ENCODE data around the gene KLF8. TPM values are rescaled to one million over a fixed set of nuclear protein-coding genes. Genes with fewer than 3 reads are reported as not detected.
A peak's percentile ranks its signal among the peaks of the same experiment; 100 is the strongest.

KLF8 gene
- total RNA-seq, 5 donors from 2014 or later (not counting 1 experiment from before 2014, with no cell fraction given) = 4.2 to 6.4 (median 4.3) TPM

DNA sequence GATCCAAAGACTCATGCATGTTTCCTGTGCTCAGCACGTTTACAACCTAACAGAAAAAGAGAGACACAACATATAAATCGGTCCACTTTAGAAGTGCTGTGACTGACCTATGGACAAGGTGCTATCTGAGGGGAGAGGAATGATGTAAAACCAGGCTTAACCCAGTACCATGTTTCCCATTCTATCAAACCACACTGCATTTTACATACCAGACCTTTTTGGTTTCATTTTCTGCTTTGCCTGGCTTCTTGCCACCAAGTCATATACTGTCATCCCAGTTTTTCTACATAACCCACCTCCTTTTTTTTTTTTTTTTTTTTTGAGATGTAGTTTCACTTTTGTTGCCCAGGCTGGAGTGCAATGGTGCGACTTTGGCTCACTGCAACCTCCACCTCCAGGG is 82.2 kb downstream of the KLF8 start:
- H3K27ac Mint-ChIP-seq = peak overlapping the region; percentile 55 to 56
- no peaks in the 10 kb centered on the region for H3K4me1 ChIP-seq (ENCODE audit: control insufficient read depth in 1 of 2, extremely low read depth in 1 of 2, insufficient read depth in 2 of 2, low read length in 2 of 2)
- H3K4me3 ChIP-seq (ENCODE audit: control insufficient read depth in 1 of 2, extremely low read depth in 1 of 2, low read length in 1 of 2) = no peak overlapping the region
- POLR2A ChIA-PET = no interaction called here
- peaks cover 6 to 13% (median 10%) of the 10 kb centered on the region in 3 donors for H3K4me1 Mint-ChIP-seq
- H3K36me3 ChIP-seq (ENCODE audit: control insufficient read depth in 2 of 2, extremely low read depth in 1 of 2, insufficient read depth in 1 of 2, low read length in 1 of 2) = no peaks in the 10 kb centered on the region
- H3K27me3 ChIP-seq (replicated peaks in 1 of 2; ENCODE audit: control insufficient read depth in 2 of 2, extremely low read depth in 1 of 2, insufficient read depth in 2 of 2, low read length in 1 of 2) = no peaks in the 10 kb centered on the region
- peak overlapping the region; percentile 4 to 60 (median 17) for H3K4me3 Mint-ChIP-seq
- H3K27ac ChIP-seq (ENCODE audit: low read length) = no peak overlapping the region
- H3K36me3 Mint-ChIP-seq = no peaks in the 10 kb centered on the region
- peaks cover 0 to 29% of the 10 kb centered on the region in 2 donors for H3K27me3 Mint-ChIP-seq
- H3K9me3 ChIP-seq = no peaks in the 10 kb centered on the region
- WGBS (ENCODE audit: insufficient coverage) = no CpG with 5 or more reads among the region's 3 CpGs
- DNase-seq (peak in 3 of 35 experiments; percentile 0 to 15 (median 1)), ATAC-seq (replicated peaks in 1 of 4) (peak in 1 of 4 experiments; percentile 46)
- CTCF ChIA-PET = no interaction called here
- H3K9me3 Mint-ChIP-seq = no peaks in the 10 kb centered on the region

GRCh38 chrX:56318076-56318475 is 85.9 kb downstream of the KLF8 start:
- peaks cover 0 to 19% of the 10 kb centered on the region in 2 donors for H3K27me3 Mint-ChIP-seq
- H3K9me3 Mint-ChIP-seq = peaks cover 0 to 2% (median 0%) of the 10 kb centered on the region in 3 donors

GRCh38 chrX:56319165-56319564 is 87.0 kb downstream of the KLF8 start:
- CTCF ChIA-PET = no interaction called here
- Histone ChIP-seq H3K27ac (ENCODE audit: low read length) (no peak overlapping the region), H3K36me3 (ENCODE audit: control insufficient read depth in 2 of 2, extremely low read depth in 1 of 2, insufficient read depth in 1 of 2, low read length in 1 of 2) (no peaks in the 10 kb centered on the region), H3K4me1 (ENCODE audit: control insufficient read depth in 1 of 2, extremely low read depth in 1 of 2, insufficient read depth in 2 of 2, low read length in 2 of 2) (no peaks in the 10 kb centered on the region), H3K4me3 (ENCODE audit: control insufficient read depth in 1 of 2, extremely low read depth in 1 of 2, low read length in 1 of 2) (no peak overlapping the region), H3K9me3 (no peaks in the 10 kb centered on the region), H3K27me3 (replicated peaks in 1 of 2; ENCODE audit: control insufficient read depth in 2 of 2, extremely low read depth in 1 of 2, insufficient read depth in 2 of 2, low read length in 1 of 2) (no peaks in the 10 kb centered on the region)
- DNase-seq (no peak), ATAC-seq (replicated peaks in 1 of 4) (no peak)
- POLR2A ChIA-PET = no interaction called here
- Mint-ChIP-seq H3K36me3 (no peaks in the 10 kb centered on the region), H3K4me3 (no peak overlapping the region), H3K27me3 (peaks cover 0 to 16% of the 10 kb centered on the region in 2 donors), H3K4me1 (peaks cover 3 to 6% (median 3%) of the 10 kb centered on the region in 3 donors), H3K9me3 (peaks cover 0 to 2% (median 0%) of the 10 kb centered on the region in 3 donors), H3K27ac (no peak overlapping the region)

More at GRCh38 chrX:56318076-56318475, 85.9 kb downstream of the KLF8 start:
- no peak overlapping the region for H3K4me3 ChIP-seq (ENCODE audit: control insufficient read depth in 1 of 2, extremely low read depth in 1 of 2, low read length in 1 of 2)
- Mint-ChIP-seq H3K36me3 (no peaks in the 10 kb centered on the region), H3K4me3 (no peak overlapping the region), H3K4me1 (peaks cover 6 to 13% (median 12%) of the 10 kb centered on the region in 3 donors), H3K27ac (no peak overlapping the region)
- H3K4me1 ChIP-seq (ENCODE audit: control insufficient read depth in 1 of 2, extremely low read depth in 1 of 2, insufficient read depth in 2 of 2, low read length in 2 of 2) = no peaks in the 10 kb centered on the region
- ChIA-PET POLR2A (no interaction called here), CTCF (no interaction called here)
- no peak for DNase-seq
- H3K36me3 ChIP-seq (ENCODE audit: control insufficient read depth in 2 of 2, extremely low read depth in 1 of 2, insufficient read depth in 1 of 2, low read length in 1 of 2) = no peaks in the 10 kb centered on the region
- no peaks in the 10 kb centered on the region for H3K27me3 ChIP-seq (replicated peaks in 1 of 2; ENCODE audit: control insufficient read depth in 2 of 2, extremely low read depth in 1 of 2, insufficient read depth in 2 of 2, low read length in 1 of 2)
- no peaks in the 10 kb centered on the region for H3K9me3 ChIP-seq
- 100% methylated on average over 1 of the region's 2 CpGs for WGBS (ENCODE audit: insufficient coverage)
- ATAC-seq (replicated peaks in 1 of 4) = no peak
- H3K27ac ChIP-seq (ENCODE audit: low read length) = no peak overlapping the region

Measured in T-cell (primary cell).